Astrocyte (in vitro differentiated cells and primary cell): ENCODE results near the gene VPS8.

Source experiments
- EZH2 ChIP-seq: IDR thresholded peaks from 2 replicates; pipeline ENCODE4 v1.6.1; 2012; ENCODE audit warnings: mild to moderate bottlenecking, low read length, inconsistent platforms; ENCODE audit not compliant: insufficient read depth
- TF ChIP-seq, protein P1 (sequence below): IDR thresholded peaks from 2 replicates; pipeline ENCODE4 v1.5.1; 2011; ENCODE audit warnings: low read depth, mild to moderate bottlenecking, inconsistent platforms, low read length, moderate library complexity; ENCODE audit not compliant: insufficient read depth

DNA sequence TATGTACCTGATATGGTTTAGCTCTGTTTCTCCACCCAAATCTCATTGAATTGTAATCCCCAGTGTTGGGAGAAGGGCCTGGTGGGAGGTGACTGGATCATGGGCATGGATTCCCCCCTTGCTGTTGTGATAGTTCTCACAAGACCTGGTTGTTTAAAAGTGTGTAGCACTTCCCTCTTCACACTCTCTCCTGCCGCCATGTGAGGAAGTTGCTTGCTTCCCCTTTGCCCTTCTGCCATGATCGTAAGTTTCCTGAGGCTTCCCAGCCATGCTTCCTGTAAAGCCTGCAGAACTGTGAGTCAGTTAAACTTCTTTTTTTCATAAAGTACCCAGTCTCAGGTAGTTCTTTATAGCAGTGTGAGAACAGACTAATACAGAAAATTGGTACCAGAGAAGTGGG, 247.8 kb downstream of the VPS8 start:
- TF ChIP-seq, protein P1, sequence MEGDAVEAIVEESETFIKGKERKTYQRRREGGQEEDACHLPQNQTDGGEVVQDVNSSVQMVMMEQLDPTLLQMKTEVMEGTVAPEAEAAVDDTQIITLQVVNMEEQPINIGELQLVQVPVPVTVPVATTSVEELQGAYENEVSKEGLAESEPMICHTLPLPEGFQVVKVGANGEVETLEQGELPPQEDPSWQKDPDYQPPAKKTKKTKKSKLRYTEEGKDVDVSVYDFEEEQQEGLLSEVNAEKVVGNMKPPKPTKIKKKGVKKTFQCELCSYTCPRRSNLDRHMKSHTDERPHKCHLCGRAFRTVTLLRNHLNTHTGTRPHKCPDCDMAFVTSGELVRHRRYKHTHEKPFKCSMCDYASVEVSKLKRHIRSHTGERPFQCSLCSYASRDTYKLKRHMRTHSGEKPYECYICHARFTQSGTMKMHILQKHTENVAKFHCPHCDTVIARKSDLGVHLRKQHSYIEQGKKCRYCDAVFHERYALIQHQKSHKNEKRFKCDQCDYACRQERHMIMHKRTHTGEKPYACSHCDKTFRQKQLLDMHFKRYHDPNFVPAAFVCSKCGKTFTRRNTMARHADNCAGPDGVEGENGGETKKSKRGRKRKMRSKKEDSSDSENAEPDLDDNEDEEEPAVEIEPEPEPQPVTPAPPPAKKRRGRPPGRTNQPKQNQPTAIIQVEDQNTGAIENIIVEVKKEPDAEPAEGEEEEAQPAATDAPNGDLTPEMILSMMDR: no peak
- no peak for TF ChIP-seq EZH2
